ENCODE data around the gene C16orf92.

Gene C16orf92, protein sequence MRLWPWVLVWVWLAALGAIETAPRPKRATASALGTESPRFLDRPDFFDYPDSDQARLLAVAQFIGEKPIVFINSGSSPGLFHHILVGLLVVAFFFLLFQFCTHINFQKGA

DNA sequence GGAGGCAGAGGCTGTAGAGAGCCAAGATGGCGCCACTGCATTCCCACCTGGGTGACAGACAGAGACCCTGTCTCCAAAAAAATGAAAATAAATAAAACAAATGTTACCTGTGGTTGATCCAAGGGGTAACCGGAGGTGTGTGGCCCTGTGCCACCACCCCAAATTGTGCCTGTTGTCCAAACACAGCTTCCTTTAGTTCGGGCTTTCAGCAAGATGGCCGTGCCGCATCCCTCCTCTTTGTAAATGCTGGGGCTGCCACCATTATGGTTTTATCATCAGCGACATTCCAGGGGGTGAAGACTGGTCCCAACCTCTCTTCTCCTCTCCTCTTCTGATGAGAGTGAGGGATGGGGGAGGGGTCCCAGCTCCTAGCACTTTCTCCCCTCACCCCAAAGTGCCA is at the start of gene C16orf92:
C16orf92 (plus strand) TSS at position 312 of the 400 bp plus-strand sequence. CDS start 143 bp downstream, outside the sequence.
- TF ChIP-seq, protein P1, sequence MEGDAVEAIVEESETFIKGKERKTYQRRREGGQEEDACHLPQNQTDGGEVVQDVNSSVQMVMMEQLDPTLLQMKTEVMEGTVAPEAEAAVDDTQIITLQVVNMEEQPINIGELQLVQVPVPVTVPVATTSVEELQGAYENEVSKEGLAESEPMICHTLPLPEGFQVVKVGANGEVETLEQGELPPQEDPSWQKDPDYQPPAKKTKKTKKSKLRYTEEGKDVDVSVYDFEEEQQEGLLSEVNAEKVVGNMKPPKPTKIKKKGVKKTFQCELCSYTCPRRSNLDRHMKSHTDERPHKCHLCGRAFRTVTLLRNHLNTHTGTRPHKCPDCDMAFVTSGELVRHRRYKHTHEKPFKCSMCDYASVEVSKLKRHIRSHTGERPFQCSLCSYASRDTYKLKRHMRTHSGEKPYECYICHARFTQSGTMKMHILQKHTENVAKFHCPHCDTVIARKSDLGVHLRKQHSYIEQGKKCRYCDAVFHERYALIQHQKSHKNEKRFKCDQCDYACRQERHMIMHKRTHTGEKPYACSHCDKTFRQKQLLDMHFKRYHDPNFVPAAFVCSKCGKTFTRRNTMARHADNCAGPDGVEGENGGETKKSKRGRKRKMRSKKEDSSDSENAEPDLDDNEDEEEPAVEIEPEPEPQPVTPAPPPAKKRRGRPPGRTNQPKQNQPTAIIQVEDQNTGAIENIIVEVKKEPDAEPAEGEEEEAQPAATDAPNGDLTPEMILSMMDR (IDR thresholded peaks at IDR 0.05; ENCODE audit: insufficient read depth, low read depth, low read length, missing control alignments), result no peak
- no peak for DNase-seq (ENCODE audit: low read depth)
- no peak within 1 kb of the TSS for H3K4me3 ChIP-seq (ENCODE audit: low read depth, low read length)

DNA sequence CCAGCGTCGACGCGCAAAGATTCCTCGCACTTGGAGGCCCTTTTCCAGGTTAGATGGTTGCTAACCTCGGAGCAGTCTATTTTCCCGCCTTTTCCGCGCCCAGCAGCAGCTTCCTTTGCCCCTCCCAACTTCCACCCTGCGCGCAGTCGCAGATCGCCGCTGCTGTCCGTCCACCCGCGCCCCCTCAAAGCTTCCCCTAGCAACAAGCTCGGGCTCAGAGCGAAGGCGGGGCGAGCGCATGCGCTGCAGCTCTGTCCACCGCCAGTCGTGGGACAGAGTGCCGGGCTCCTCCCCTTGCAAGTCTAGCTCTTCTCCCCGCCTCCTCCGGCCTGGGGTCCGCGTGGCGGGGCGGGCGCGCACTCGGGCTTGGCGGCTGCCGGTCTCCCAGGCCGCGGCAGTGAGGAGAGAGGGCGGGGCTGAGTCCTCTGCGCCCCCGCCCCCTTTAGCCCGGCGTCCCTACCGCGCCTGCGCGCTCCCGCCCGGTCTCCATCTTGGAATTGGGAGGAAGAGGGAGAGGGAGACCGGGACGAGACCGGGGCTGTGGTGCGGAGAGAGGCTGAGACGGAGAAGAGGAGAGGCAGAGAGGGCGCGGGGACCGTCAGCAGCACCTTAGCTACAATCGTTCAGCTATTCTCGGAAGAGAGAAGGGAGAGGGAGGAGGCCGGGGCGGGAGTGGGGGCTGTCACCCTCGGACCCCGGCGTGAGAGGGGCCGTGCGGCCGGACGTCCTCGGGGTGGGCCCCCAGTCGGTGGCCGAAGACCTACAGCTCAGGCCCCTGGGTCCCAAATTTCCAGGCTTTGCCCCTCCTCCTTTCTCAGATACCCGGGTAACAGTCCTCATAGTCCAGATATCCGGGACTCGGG is 49.4 kb upstream of the C16orf92 start, which contains the start of gene TAOK2:
TAOK2 (plus strand) TSS at position 485 of the 863 bp plus-strand sequence. CDS start 3,905 bp downstream, outside the sequence.
- DNase-seq (ENCODE audit: low read depth), result peak; percentile 100
- peak within 1 kb of the TSS; percentile 96 for H3K4me3 ChIP-seq (ENCODE audit: low read depth, low read length)
- TF ChIP-seq, protein P1 (IDR thresholded peaks at IDR 0.05; ENCODE audit: insufficient read depth, low read depth, low read length, missing control alignments), result no peak

DNA sequence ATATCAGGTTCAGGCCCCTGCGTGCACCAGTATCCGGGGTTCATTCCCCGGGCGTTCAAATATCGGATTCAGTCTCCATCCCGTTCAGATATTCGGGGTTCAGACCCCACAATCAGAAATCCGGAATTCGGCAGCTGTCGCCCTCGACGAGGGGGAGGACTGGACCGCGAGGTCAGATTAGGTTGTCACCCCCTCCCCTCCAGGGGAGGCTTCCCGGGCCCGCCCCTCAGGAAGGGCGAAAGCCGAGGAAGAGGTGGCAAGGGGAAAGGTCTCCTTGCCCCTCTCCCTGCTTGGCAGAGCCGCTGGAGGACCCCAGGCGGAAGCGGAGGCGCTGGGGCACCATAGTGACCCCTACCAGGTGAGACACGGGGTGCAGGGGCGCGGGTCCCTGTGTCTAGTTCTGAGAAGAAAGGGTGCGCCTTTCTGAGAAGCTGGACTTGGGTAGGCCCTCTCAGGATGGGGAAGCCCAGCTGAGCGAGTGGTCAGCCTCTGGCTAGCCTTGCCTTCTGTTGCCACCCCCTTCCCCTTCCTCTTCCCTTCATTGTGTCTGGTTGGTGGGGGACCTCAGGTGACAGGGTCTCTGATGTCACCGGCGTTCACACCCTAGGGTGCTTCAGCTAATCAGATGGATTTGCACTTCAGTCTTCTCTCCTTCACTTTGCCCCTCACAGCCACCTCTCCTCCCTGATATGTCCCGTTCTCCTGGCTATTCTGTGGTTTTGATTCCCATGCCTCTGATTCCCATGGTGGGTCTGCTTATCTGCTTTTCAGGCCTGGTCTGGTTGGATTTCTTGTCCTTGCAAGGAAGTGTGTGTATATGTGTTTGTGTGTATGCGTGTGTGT is 48.5 kb upstream of the C16orf92 start:
- TF ChIP-seq, protein P1 (IDR thresholded peaks at IDR 0.05; ENCODE audit: insufficient read depth, low read depth, low read length, missing control alignments), result no peak
- H3K4me3 ChIP-seq (ENCODE audit: low read depth, low read length), result peak overlapping the region; percentile 96
- DNase-seq (ENCODE audit: low read depth), result peak; percentile 35

DNA sequence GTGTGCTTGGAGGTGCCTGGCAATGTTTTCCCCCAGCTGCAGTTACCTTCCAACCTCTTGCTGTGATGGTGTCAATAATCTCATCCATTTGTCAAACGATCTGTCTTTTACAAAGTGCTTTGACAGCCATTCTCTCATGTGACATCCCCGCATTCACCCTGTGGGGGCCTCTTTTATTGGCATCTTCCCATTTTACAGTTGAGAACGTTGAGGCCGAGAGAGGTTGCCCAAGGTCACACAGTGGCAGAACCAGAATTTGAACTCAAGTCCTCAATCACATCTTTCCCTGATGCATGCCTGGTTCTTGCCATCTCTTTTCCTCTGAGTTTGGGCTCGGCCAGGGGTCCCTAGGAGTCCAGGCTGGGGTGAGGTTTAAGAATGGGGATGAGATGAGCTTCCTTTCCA is 47.9 kb upstream of the C16orf92 start:
- TF ChIP-seq, protein P1 (IDR thresholded peaks at IDR 0.05; ENCODE audit: insufficient read depth, low read depth, low read length, missing control alignments), result no peak
- no peak for DNase-seq (ENCODE audit: low read depth)
- H3K4me3 ChIP-seq (ENCODE audit: low read depth, low read length), result peak overlapping the region; percentile 96

DNA sequence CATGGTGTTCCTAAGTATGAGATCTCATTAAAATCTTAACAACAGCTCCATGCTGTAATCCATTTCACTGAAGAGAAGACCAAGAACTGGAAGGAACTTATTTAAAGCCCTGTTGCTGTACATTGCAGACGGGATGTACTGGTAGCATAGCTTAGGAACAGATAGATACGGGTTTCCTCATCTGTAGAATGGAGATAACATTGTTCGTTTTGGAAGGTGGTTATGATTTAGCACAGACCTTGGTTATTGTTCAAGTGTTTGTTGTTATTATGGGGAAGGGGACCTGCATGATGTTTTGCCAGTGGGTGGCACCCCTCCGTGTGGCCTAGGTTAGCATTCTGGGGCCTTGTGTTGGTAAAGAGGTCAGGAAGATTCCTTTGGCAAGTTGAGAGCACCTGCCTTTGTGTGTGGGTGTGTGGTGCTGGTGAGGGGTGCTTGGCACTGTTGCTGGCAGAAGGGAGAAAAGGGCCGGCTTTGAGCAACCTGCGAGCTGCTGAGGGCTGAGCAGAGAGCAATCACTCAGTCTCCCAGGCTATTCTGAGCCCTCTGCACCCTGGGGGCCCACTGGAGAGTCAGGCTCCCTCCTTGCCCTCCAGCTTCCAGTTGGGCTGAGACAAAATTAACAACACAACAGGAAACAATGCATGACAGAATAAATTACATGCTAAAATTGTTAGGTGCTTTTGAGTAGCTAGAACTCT is 47.0 kb upstream of the C16orf92 start:
- TF ChIP-seq, protein P1 (IDR thresholded peaks at IDR 0.05; ENCODE audit: insufficient read depth, low read depth, low read length, missing control alignments), result no peak
- DNase-seq (ENCODE audit: low read depth), result no peak
- peak overlapping the region; percentile 96 for H3K4me3 ChIP-seq (ENCODE audit: low read depth, low read length)

All from GM12865 (cell line).